Epithelial cell of proximal tubule (primary cell): ENCODE measurements around the gene EMILIN1. TPM values are rescaled to one million over a fixed set of nuclear protein-coding genes. Genes with fewer than 3 reads are reported as not detected.

ENCODE experiments used
- DNase-seq: peaks from one replicate; pipeline ENCODE4 v3.0.0-alpha.2; 2011; ENCODE audit warnings: low read depth
- H3K4me3 ChIP-seq: 2 replicates; pipeline ENCODE4 v1.5.1; 2011; ENCODE audit warnings: low read depth, mild to moderate bottlenecking, low read length
- CTCF ChIP-seq: conservative IDR thresholded peaks from 2 replicates; pipeline ENCODE4 v1.5.1; 2012; ENCODE audit warnings: low read depth, mild to moderate bottlenecking, low read length
- total RNA-seq: library from RNA; depleted of rRNA; stranded (reverse); fragments of >200 nt; gene quantifications from 2 replicates; pipeline ENCODE4 v1.2.3, GENCODE V29; 2015

Gene EMILIN1
- total RNA-seq, 1 donor from 2014 or later: 2.1 TPM

DNA sequence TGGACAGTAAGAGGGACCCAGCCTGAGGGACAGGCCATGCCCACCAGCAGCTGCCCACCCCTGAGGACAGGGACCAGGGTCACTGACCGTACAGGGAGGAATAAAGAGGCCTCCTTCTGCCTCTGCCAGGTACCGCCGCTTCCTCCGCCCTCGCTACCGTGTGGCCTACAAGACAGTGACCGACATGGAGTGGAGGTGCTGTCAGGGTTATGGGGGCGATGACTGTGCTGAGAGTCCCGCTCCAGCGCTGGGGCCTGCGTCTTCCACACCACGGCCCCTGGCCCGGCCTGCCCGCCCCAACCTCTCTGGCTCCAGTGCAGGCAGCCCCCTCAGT is 2.2 kb downstream of the EMILIN1 start:
- no peak for TF ChIP-seq CTCF
- no peak for DNase-seq
- H3K4me3 ChIP-seq: no peak overlapping the region

DNA sequence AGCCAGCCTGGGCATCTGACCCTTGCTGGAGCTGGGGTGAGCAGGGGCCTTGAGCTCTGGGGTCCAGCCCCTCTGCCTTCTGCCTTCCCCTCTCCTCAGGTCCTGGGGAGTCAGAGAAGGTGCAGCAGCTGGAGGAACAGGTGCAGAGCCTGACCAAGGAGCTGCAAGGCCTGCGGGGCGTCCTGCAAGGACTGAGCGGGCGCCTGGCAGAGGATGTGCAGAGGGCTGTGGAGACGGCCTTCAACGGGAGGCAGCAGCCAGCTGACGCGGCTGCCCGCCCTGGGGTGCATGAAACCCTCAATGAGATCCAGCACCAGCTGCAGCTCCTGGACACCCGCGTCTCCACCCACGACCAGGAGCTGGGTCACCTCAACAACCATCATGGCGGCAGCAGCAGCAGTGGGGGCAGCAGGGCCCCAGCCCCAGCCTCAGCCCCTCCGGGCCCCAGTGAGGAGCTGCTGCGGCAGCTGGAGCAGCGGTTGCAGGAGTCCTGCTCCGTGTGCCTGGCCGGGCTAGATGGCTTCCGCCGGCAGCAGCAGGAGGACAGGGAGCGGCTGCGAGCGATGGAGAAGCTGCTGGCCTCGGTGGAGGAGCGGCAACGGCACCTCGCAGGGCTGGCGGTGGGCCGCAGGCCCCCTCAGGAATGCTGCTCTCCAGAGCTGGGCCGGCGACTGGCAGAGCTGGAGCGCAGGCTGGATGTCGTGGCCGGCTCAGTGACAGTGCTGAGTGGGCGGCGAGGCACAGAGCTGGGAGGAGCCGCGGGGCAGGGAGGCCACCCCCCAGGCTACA is 3.8 kb downstream of the EMILIN1 start:
- DNase-seq: no peak
- no peak for TF ChIP-seq CTCF
- no peak overlapping the region for H3K4me3 ChIP-seq

DNA sequence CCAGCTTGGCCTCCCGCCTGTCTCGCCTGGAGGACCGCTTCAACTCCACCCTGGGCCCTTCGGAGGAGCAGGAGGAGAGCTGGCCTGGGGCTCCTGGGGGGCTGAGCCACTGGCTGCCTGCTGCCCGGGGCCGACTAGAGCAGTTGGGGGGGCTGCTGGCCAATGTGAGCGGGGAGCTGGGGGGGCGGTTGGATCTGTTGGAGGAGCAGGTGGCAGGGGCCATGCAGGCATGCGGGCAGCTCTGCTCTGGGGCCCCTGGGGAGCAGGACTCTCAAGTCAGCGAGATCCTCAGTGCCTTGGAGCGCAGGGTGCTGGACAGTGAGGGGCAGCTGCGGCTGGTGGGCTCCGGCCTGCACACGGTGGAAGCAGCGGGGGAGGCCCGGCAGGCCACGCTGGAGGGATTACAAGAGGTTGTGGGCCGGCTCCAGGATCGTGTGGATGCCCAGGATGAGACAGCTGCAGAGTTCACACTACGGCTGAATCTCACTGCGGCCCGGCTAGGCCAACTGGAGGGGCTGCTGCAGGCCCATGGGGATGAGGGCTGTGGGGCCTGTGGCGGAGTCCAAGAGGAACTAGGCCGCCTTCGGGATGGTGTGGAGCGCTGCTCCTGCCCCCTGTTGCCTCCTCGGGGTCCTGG is 4.5 kb downstream of the EMILIN1 start:
- H3K4me3 ChIP-seq: no peak overlapping the region
- no peak for DNase-seq
- TF ChIP-seq CTCF: no peak

DNA sequence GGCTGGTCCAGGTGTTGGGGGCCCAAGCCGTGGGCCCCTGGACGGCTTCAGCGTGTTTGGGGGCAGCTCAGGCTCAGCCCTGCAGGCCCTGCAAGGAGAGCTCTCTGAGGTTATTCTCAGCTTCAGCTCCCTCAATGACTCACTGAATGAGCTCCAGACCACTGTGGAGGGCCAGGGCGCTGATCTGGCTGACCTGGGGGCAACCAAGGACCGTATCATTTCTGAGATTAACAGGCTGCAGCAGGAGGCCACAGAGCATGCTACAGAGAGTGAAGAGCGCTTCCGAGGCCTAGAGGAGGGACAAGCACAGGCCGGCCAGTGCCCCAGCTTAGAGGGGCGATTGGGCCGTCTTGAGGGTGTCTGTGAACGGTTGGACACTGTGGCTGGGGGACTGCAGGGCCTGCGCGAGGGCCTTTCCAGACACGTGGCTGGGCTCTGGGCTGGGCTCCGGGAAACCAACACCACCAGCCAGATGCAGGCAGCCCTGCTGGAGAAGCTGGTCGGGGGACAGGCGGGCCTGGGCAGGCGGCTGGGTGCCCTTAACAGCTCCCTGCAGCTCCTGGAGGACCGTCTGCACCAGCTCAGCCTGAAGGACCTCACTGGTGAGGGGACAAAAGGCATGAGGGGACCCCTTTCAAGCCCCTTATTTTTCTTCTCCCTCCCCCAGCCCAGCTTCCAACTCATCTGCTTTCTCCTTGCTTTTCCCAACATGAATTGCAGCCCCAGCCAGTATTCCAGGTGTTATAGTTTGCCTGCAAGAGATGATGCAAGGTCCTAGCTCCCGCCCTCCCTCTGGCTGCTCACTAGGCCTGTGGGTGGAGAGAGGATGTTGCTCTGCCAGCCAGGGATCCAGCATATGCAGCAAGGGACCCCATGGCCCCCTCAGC is 5.2 kb downstream of the EMILIN1 start:
- no peak for DNase-seq
- H3K4me3 ChIP-seq: no peak overlapping the region
- TF ChIP-seq CTCF: no peak

DNA sequence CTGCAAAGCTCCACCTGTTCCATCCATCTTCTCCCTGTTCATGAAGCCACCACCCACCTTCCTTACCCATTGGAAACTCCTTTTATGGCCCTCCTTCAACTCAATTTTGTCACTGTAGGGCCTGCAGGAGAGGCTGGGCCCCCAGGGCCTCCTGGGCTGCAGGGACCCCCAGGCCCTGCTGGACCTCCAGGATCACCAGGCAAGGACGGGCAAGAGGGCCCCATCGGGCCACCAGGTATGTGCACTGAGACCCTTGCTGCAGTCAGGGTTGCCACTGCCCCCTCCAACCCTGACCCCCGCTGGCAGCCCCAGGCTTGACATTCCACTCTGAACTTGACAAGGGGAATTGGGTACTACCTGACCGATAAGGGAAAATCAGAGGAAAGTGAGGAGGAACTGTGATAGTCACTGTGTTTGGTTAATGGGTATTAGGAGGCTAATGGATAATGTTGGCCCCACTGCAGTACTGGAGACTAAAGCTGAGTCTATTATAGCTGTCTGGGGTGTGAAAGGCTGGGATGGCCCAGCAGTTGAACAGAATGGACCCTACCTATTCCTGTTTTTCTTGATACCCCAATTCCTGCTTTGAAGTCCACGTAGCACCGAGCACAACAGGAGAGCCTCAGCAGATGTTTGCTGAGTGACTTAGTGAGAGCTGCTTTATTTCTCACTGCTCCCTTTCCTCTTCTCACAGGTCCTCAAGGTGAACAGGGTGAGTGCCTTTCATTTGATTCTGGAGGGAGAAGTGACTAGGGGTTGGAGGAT is 6.1 kb downstream of the EMILIN1 start:
- no peak overlapping the region for H3K4me3 ChIP-seq
- no peak for DNase-seq
- TF ChIP-seq CTCF: no peak

- peak overlapping the region; percentile 71 for H3K4me3 ChIP-seq
- no peak for DNase-seq
- no peak for TF ChIP-seq CTCF
These were observed 6.8 kb downstream of the EMILIN1 start for GRCh38 chr2:27085062-27085672.
